ENCODE results near the gene UTS2B. TPM values are rescaled to one million over a fixed set of nuclear protein-coding genes. Genes with fewer than 3 reads are reported as not detected.

Gene UTS2B
- total RNA-seq, 1 experiment from 2014 or later, result not detected

DNA sequence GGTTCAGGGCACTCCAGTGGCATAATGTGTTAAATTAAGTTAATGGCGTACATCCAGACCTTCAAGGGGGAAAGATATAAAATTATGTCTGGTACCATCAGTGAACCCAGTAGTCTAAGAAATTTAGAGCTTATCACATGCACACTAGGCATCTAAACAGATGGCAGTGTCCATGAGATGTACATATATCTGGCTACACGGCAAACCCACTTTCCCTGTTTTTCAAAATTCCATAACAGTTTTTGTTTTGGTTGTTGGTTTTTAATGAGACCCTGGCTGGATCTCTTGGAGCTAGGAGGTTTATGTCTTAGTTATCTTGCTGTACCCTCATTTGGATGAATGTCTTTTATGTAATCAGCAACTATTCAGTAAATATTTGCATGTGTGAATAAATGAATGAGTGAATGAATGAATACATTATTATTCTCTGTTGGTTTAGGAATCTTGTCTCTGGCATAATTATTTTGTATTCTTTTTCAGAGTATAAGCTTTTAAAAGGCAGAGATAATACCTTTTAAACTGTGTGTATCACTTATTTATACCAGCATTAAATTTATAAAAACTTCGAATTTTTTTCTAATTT, 3.1 kb upstream of the UTS2B start:
- in situ Hi-C loops (cut with HindIII; ENCODE audit: low pct_unique_long_range_greater_than_20kb, low sequenced_read_pairs), result no loop called here

GRCh38 chr3:191331388-191331787, 1.1 kb upstream of the UTS2B start:
- peak; percentile 57 for DNase-seq (ENCODE audit: low read depth)
- in situ Hi-C loops (cut with HindIII; ENCODE audit: low pct_unique_long_range_greater_than_20kb, low sequenced_read_pairs), result no loop called here

More for the DNA sequence above, 3.1 kb upstream of the UTS2B start:
- no peak for DNase-seq (ENCODE audit: low read depth)

- in situ Hi-C loops (cut with HindIII; ENCODE audit: low pct_unique_long_range_greater_than_20kb, low sequenced_read_pairs), result no loop called here
- no peak for DNase-seq (ENCODE audit: low read depth)
Measured at GRCh38 chr3:191330530-191331048, 263 bp upstream of the UTS2B start.

- DNase-seq (ENCODE audit: low read depth), result peak; percentile 89
- in situ Hi-C loops (cut with HindIII; ENCODE audit: low pct_unique_long_range_greater_than_20kb, low sequenced_read_pairs), result no loop called here
Measured at GRCh38 chr3:191328962-191329653, 1.2 kb downstream of the UTS2B start, which contains the start of gene CCDC50. Gene CCDC50, plus strand, starts transcription at chr3:191329394. Its CDS starts 281 bp downstream, at chr3:191329675.

DNA sequence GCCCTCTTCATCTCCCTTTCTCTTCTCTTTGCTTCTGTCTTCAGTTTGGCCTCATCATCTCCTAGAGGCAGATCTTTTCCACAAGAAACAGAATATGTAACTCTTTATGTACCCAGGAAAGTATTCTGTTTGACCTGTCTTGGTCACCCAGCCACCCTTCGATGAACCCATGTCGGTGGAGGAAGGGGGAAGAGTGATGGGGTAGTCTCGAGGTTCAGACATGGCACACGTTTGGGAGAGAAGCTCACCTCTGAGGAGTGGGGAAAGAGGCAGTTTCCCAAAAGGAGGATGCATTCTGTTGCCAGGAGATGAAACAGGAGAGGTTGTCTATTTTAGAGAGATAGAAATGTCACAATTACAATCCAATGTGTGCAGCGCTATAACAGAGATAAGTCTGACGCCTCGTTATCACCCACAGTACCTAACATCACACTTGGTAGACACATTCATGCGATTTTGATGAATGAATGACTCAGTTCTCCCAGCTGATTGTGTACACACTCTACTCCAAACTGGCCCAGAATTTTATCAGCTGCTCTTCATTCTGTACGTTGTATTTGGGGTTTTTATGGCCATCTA, 1.9 kb downstream of the UTS2B start:
- DNase-seq (ENCODE audit: low read depth), result no peak
- in situ Hi-C loops (cut with HindIII; ENCODE audit: low pct_unique_long_range_greater_than_20kb, low sequenced_read_pairs), result no loop called here

- DNase-seq (ENCODE audit: low read depth), result no peak
- in situ Hi-C loops (cut with HindIII; ENCODE audit: low pct_unique_long_range_greater_than_20kb, low sequenced_read_pairs), result no loop called here
Measured at GRCh38 chr3:191327526-191327925, 2.8 kb downstream of the UTS2B start.

DNA sequence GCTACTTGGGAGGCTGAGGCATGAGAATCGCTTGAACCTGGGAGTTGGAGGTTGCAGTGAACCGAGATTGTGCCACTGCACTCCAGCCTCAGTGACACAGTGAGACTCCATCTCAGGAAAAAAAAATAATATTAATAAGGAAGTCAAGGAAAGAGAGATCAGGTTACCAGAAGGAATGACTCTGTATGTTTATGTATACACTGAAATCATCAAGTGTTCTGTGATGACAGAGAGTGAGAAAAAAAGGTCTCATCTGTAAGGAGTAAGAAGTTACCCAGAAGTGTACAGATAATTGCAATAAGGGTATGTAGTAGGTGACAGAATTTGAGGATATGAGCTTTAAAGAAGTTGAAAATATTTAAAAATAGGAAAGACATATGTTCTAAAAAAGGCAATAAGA, 5.4 kb downstream of the UTS2B start:
- in situ Hi-C loops (cut with HindIII; ENCODE audit: low pct_unique_long_range_greater_than_20kb, low sequenced_read_pairs), result no loop called here
- DNase-seq (ENCODE audit: low read depth), result no peak

- no peak for DNase-seq (ENCODE audit: low read depth)
- in situ Hi-C loops (cut with HindIII; ENCODE audit: low pct_unique_long_range_greater_than_20kb, low sequenced_read_pairs), result no loop called here
Measured at GRCh38 chr3:191321019-191321767, 9.1 kb downstream of the UTS2B start.

GRCh38 chr3:191320316-191320715, 10.0 kb downstream of the UTS2B start:
- in situ Hi-C loops (cut with HindIII; ENCODE audit: low pct_unique_long_range_greater_than_20kb, low sequenced_read_pairs), result no loop called here
- DNase-seq (ENCODE audit: low read depth), result no peak

GRCh38 chr3:191316876-191317603, 13.3 kb downstream of the UTS2B start:
- no peak for DNase-seq (ENCODE audit: low read depth)
- in situ Hi-C loops (cut with HindIII; ENCODE audit: low pct_unique_long_range_greater_than_20kb, low sequenced_read_pairs), result no loop called here

DNA sequence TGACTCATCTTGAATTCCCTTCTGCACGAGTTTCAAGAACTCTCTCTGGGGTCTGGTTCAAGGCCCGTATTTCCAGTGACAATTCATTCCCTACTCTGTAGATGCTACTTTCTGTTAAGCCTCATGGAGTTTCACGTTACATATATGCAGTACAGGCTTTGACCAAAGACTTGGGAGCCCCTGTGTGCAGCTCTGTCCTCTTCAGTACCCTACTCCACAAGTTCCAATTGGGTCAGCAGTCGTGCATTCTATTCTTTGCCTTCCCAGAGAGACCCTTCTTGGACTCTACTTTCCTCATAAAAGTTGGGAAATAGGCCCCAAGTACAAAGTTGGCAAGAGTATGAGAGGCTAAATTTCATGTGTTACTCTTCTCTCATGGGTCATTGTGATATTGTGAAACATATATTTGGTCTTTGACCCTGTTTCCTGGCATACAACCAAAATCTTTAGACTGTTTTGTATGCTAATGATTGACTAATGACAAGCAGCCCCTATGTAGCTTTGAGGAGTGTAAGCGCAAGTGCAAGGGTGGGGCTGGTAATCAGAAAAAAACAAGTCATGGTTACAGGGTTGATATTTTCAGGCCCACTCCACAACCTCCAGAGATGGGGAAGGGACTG, 16.1 kb downstream of the UTS2B start:
- in situ Hi-C loops (cut with HindIII; ENCODE audit: low pct_unique_long_range_greater_than_20kb, low sequenced_read_pairs), result no loop called here
- no peak for DNase-seq (ENCODE audit: low read depth)

DNA sequence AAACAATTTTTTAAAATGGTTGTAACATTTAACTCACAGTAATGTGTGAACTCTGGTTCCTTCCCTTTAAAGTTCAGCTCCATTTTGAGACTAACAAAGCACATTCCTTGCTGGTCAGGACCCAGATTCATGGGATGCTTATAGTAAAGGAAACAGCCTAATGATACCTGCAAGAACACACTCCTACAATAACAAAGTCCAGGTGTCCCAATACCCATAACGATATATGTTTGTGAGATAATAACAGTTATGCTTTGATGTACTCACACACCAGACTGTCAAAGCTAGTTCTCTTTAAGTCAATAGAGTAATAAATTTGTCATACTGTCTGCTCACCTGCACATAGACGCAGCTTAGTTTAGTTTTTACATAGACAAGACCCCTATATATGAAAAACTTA, 17.0 kb downstream of the UTS2B start:
- in situ Hi-C loops (cut with HindIII; ENCODE audit: low pct_unique_long_range_greater_than_20kb, low sequenced_read_pairs), result no loop called here
- DNase-seq (ENCODE audit: low read depth), result no peak

DNA sequence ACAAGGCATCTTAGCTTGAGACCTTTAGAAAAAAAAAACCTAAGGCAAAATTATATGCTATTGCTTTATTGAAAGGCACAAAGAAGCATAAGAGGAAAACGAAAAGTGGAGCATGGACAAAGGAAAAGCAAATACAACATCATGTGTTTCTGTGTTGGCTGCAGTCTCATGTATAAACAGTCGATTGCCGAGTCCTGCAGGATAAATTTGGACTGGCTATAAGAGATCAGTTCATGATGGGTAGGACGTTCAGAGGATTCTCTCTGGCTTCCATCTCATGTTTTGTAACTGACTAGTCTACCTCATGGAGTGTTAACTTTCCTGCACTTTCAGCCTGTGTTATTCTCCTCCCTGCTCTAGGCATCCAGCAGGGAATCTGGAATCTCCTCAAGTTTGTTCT, 23.0 kb downstream of the UTS2B start:
- no peak for DNase-seq (ENCODE audit: low read depth)
- in situ Hi-C loops (cut with HindIII; ENCODE audit: low pct_unique_long_range_greater_than_20kb, low sequenced_read_pairs), result no loop called here

- in situ Hi-C loops (cut with HindIII; ENCODE audit: low pct_unique_long_range_greater_than_20kb, low sequenced_read_pairs), result no loop called here
- no peak for DNase-seq (ENCODE audit: low read depth)
Measured at GRCh38 chr3:191306428-191306827, 23.9 kb downstream of the UTS2B start.

DNA sequence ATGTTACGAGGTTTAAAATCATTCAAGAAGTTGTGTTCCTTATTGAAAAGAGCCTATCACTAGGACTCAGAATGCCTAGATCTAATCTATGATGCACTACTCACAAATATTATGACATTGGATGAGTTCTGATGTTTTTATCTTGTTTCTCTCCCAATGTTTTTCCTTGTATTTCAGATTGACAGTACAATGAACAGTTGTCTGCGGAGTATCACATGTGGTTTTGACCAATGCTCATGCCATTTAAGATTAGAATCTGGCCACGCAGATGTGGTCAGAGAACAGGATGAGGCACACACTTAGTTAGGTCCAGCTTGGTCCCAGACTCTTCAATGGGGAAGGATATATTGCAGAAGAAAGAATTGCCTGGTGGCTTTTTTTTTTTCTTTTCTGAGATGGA, 26.7 kb downstream of the UTS2B start:
- in situ Hi-C loops (cut with HindIII; ENCODE audit: low pct_unique_long_range_greater_than_20kb, low sequenced_read_pairs), result no loop called here
- DNase-seq (ENCODE audit: low read depth), result no peak

- in situ Hi-C loops (cut with HindIII; ENCODE audit: low pct_unique_long_range_greater_than_20kb, low sequenced_read_pairs), result no loop called here
- no peak for DNase-seq (ENCODE audit: low read depth)
Measured at GRCh38 chr3:191302451-191302850, 27.9 kb downstream of the UTS2B start.

GRCh38 chr3:191301782-191302411, 28.4 kb downstream of the UTS2B start:
- DNase-seq (ENCODE audit: low read depth), result no peak
- in situ Hi-C loops (cut with HindIII; ENCODE audit: low pct_unique_long_range_greater_than_20kb, low sequenced_read_pairs), result no loop called here

Measured in Caki2 (cell line).